ENCODE results near the gene ZNF112.
A peak's percentile ranks its signal among the peaks of the same experiment; 100 is the strongest.
"Not testable (repeated sequence)": the region's sequence is repeated elsewhere in the genome, so short reads cannot be mapped to it uniquely, and the experiment has no call there.

ZNF112 gene

DNA sequence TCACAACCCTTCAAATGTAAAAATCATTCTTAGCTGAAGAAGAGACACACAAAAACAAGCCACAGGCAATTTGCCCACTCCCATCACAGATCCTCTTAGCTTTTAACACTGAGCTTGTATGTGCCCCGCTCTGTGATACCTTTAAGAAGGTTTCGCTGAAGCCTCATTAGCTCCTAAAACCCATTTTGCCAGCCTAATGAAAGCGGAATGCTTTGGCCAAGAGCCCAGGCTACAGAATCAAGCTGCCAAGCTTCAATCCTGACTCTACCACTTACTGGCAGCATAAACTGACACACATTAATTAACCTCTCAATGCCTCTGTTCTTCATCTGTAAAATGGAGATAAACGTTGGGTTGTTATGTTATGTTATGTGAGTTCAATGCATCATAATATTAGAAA is 10.5 kb downstream of the ZNF112 start:
- no peak for DNase-seq (ENCODE audit: low read depth)
- TF ChIP-seq CTCF (IDR thresholded peaks at IDR 0.05; ENCODE audit: low read length, missing control alignments), result no peak
- no peak overlapping the region for H3K4me3 ChIP-seq (replicated peaks; ENCODE audit: low read depth, low read length)

DNA sequence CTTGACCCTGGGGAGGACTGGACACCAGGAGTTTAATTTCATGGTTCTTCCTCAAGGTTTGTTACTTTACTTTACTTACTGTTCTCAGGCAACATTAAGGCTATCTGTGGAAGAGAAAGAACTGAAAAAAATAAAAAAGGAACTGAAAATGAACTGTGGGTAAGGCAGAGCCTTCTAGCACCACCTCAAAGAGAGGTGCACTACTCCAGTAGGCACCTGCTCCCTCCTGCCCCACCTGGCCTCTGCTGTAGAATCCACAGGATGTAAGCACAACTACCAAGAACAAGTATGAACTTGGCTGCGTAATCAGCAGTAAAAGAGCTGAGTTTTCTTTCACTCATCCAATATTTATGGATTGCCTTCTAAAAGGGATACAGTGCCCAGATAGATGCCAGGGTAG is 12.2 kb downstream of the ZNF112 start:
- no peak overlapping the region for H3K4me3 ChIP-seq (replicated peaks; ENCODE audit: low read depth, low read length)
- no peak for DNase-seq (ENCODE audit: low read depth)
- TF ChIP-seq CTCF (IDR thresholded peaks at IDR 0.05; ENCODE audit: low read length, missing control alignments), result no peak

DNA sequence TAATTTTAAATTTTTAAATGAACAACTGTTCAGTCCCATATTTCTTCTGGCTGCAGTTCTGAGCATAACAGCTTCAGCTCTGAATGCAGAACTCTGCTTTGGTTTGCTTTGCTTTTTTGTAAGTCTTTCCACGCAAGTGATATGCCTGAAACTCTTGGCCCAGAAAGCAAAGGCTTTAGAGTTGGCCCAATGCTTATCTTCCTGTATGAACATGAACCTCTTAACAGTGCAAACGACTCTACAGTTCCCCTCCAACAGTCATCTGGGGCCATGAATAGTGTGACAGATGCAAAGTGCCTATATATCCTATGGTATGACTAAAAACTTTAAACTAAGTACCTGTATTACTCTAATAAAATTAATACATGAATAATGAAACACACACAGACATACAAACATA is 14.7 kb downstream of the ZNF112 start:
- DNase-seq (ENCODE audit: low read depth), result no peak
- no peak for TF ChIP-seq CTCF (IDR thresholded peaks at IDR 0.05; ENCODE audit: low read length, missing control alignments)
- H3K4me3 ChIP-seq (replicated peaks; ENCODE audit: low read depth, low read length), result no peak overlapping the region

DNA sequence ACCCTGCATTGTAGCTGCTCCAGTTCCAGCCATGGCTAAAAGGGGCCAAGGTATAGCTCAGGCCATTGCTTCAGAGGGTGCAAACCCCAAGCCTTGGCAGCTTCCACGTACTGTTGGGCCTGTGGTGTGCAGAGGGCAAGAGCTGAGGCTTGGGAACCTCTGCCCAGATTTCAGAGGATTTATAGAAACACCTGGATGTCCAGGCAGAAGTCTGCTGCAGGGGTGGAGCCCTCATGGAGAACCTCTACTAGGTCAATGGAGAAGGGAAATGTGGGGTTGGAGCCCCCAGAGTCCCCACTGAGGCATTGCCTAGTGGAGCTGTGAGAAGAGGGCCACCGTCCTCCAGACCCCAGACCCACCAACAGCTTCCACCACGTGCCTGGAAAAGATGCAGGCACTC is 21.8 kb downstream of the ZNF112 start:
- DNase-seq (ENCODE audit: low read depth), result not testable (repeated sequence)

DNA sequence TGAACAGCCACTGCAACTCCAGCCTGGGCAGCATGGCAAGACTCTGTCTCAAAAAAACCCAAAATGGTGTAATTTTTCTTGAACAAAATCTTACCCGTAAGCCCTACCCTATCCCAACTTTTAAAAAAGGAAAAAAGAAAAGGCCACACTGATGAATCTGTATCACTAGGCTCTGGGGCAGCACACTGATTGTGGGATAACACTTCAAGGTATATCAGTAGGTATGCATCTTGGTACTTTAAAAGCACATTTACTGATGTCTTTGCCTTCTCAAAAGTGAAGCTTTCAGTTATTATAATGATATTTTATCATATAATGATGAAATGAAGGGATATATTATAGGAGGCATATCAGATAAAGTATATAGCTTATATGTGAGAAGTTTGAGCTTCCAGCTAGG is 24.3 kb downstream of the ZNF112 start:
- no peak for DNase-seq (ENCODE audit: low read depth)
- no peak overlapping the region for H3K4me3 ChIP-seq (replicated peaks; ENCODE audit: low read depth, low read length)
- no peak for TF ChIP-seq CTCF (IDR thresholded peaks at IDR 0.05; ENCODE audit: low read length, missing control alignments)

More for the DNA sequence above, 21.8 kb downstream of the ZNF112 start:
- H3K4me3 ChIP-seq (replicated peaks; ENCODE audit: low read depth, low read length), result not testable (repeated sequence)

GRCh38 chr19:44315883-44316282 is 40.6 kb downstream of the ZNF112 start:
- H3K4me3 ChIP-seq (replicated peaks; ENCODE audit: low read depth, low read length), result no peak overlapping the region
- peak; percentile 12 for DNase-seq (ENCODE audit: low read depth)
- no peak for TF ChIP-seq CTCF (IDR thresholded peaks at IDR 0.05; ENCODE audit: low read length, missing control alignments)

- DNase-seq (ENCODE audit: low read depth), result no peak
- TF ChIP-seq CTCF (IDR thresholded peaks at IDR 0.05; ENCODE audit: low read length, missing control alignments), result no peak
- H3K4me3 ChIP-seq (replicated peaks; ENCODE audit: low read depth, low read length), result no peak overlapping the region
Observed at GRCh38 chr19:44313231-44313630, 43.2 kb downstream of the ZNF112 start.

DNA sequence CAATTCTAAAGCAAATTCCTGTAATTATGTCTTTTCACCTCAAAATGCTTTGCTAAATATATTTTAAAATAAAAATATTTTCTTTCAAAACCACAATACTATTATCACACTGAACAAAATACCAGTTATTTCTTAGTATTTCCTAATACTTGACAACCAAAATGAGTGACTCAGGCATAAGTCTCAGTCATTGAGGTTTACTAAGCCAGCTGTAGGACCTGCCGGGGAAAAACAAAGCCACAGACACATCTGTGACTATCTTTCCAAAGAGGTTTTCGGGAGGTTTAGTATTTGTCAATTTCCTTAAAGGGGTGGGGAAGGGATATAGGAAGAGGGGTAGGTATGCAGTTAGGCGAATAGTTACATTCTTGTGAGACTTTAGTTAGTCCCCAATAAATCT is 48.5 kb downstream of the ZNF112 start:
- no peak overlapping the region for H3K4me3 ChIP-seq (replicated peaks; ENCODE audit: low read depth, low read length)
- DNase-seq (ENCODE audit: low read depth), result peak; percentile 18
- no peak for TF ChIP-seq CTCF (IDR thresholded peaks at IDR 0.05; ENCODE audit: low read length, missing control alignments)

Data from fibroblast of pulmonary artery (primary cell).